Glomerular visceral epithelial cell (primary cell): ENCODE data around the gene TCF15.
A peak's percentile ranks its signal among the peaks of the same experiment; 100 is the strongest.
"Not testable (repeated sequence)": the region's sequence is repeated elsewhere in the genome, so short reads cannot be mapped to it uniquely, and the experiment has no call there.

ENCODE experiments used
- DNase-seq: peaks from one replicate; pipeline ENCODE4 v3.0.0-alpha.2; 2016; ENCODE audit errors: extremely low spot score

TCF15 gene

GRCh38 chr20:578940-579690, 31.0 kb downstream of the TCF15 start:
- not testable (repeated sequence) for DNase-seq

- no peak for DNase-seq
These were observed 32.8 kb downstream of the TCF15 start for GRCh38 chr20:577167-577791.

GRCh38 chr20:576156-576555, 34.0 kb downstream of the TCF15 start:
- no peak for DNase-seq

GRCh38 chr20:575230-575629, 34.9 kb downstream of the TCF15 start:
- DNase-seq = no peak

GRCh38 chr20:574297-574942, 35.7 kb downstream of the TCF15 start:
- DNase-seq = no peak

GRCh38 chr20:573414-574296, 36.5 kb downstream of the TCF15 start:
- DNase-seq = peak; percentile 34

GRCh38 chr20:572727-573126, 37.4 kb downstream of the TCF15 start:
- no peak for DNase-seq

- peak; percentile 25 for DNase-seq
These were observed 38.2 kb downstream of the TCF15 start for GRCh38 chr20:571754-572441.

- DNase-seq = no peak
These were observed 41.3 kb downstream of the TCF15 start for GRCh38 chr20:568673-569415.

- DNase-seq = no peak
These were observed 41.9 kb downstream of the TCF15 start for GRCh38 chr20:568097-568652.

GRCh38 chr20:564192-564591, 45.9 kb downstream of the TCF15 start:
- DNase-seq = no peak

GRCh38 chr20:563187-563586, 46.9 kb downstream of the TCF15 start:
- no peak for DNase-seq

- no peak for DNase-seq
These were observed 47.7 kb downstream of the TCF15 start for GRCh38 chr20:562232-562897.

GRCh38 chr20:561437-562231, 48.5 kb downstream of the TCF15 start:
- DNase-seq = peak; percentile 70

- DNase-seq = no peak
These were observed 49.4 kb downstream of the TCF15 start for GRCh38 chr20:560680-561079.

GRCh38 chr20:558117-558516, 52.0 kb downstream of the TCF15 start:
- DNase-seq = no peak

- no peak for DNase-seq
These were observed 53.1 kb downstream of the TCF15 start for GRCh38 chr20:556984-557383.

GRCh38 chr20:555976-556385, 54.1 kb downstream of the TCF15 start:
- peak; percentile 65 for DNase-seq
